A549 treated with RU486 at 1 μM for 4 hours (cell line): ENCODE measurements around the gene SLC26A5. TPM values are rescaled to one million over a fixed set of nuclear protein-coding genes. Genes with fewer than 3 reads are reported as not detected.

Source experiments
- total RNA-seq: library from RNA; stranded (reverse); fragments of 200-300 nt; extraction: Qiagen RNA extraction; gene quantifications from 5 replicates; pipeline ENCODE4 v1.2.3, GENCODE V29; 2022; ENCODE audit warnings: low read depth

Gene SLC26A5
- not detected in 5 replicates for total RNA-seq

GRCh38 chr7:103446049-103446520, at the start of gene SLC26A5:
TSS of gene SLC26A5 (minus strand) at chr7:103446207. CDS start at chr7:103421514, 24,693 bp downstream.

DNA sequence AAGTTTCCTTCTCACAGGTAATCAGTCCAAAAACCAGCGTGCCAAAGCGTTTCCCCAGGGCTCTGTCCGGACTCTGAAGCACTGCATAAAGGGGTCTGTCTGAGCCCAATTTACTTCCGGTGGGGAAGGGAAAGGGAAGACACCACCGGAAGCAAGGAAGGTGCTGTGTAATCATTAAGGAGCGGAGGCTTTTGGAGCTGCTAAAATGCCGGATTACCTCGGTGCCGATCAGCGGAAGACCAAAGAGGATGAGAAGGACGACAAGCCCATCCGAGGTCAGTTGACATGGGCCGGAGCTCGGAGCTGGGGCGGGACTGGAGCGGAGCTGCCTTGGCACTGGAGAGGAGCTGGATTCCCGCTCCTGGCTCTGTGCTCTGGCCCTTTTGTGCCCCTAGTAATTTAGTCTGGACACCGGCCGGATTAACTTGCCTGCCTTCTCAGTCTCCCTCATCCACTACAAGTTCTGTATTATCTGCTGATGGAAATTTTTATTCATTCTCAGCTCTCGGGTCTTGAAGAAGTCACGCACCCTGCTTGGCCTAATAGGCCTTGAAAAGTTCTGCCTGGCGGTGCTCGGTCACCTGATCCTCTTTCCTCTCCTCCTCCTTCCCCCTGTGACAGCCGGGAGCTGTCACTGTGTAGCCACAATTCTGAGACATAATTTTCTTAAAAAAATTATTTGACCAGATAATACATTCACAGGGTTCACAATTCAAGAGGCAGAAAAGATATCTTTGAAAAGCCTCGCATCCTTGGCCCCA, 98.3 kb downstream of the SLC26A5 start, which contains the start of gene PSMC2:
Gene PSMC2 (plus strand): TSS at position 137 of the 761 bp plus-strand sequence. CDS start 69 bp downstream, at position 206.

DNA sequence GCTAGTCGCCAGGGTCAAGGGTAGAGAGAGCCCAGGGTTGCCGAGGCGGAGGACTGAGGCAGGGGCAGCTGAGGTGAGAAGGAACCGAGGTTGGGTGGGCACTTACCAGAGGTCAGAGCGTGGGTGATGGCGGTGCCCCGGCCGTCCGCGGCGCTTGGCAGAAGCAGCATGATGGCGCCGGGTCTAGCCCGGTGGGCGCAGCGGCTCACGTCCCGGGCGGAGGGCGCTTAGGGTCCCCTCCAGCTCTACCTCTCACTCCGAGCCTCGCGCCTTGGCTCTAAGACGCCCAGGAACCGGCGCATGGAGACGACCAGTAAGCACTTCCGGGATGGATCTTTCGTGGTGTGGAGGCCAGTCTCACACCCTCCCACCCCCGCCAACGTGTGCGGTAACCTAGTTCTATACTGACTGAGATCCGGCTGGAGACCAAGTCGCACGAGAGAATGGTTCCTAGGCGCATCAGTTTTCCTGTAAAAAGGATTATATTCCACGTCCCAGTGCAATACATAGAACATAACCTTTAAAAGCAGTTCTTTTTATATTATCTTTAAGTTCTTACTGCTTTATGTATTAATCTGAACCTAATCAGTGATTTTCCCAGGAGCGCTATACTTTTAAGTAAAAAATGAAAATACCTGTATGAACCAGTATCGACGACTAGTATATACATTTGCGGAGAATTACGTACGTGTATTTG, 101.4 kb downstream of the SLC26A5 start, which contains the start of gene DNAJC2:
Gene DNAJC2 (minus strand): TSS at position 315 of the 697 bp plus-strand sequence. CDS start 145 bp downstream, at position 170.

Other genes with a start within 250 kb of the SLC26A5 start
- gene PMPCB, start 148.8 kb downstream of the SLC26A5 start, total RNA-seq = 53.6 to 76.4 TPM (median 64.2 TPM) in 5 replicates
- 39.2 to 56.5 TPM (median 49.8 TPM) in 5 replicates for gene DNAJC2, start 101.4 kb downstream of the SLC26A5 start, total RNA-seq
- 148 to 197 TPM (median 170 TPM) in 5 replicates for gene PSMC2, start 98.6 kb downstream of the SLC26A5 start, total RNA-seq